A172 (cell line): ENCODE data around the gene SLC35A3. TPM values are rescaled to one million over a fixed set of nuclear protein-coding genes. Genes with fewer than 3 reads are reported as not detected.

Experiments
- DNase-seq: peaks from one replicate; pipeline ENCODE4 v3.0.0-alpha.2; 2015; ENCODE audit warnings: low spot score
- total RNA-seq: library from RNA; depleted of rRNA; stranded (reverse); fragments of >200 nt; shearing (Covaris generic); gene quantifications from 2 replicates; pipeline ENCODE4 v1.2.3, GENCODE V29; 2014; rRNA removed

The SLC35A3 gene
- total RNA-seq, 1 experiment from 2014 or later, result 41.6 TPM

DNA sequence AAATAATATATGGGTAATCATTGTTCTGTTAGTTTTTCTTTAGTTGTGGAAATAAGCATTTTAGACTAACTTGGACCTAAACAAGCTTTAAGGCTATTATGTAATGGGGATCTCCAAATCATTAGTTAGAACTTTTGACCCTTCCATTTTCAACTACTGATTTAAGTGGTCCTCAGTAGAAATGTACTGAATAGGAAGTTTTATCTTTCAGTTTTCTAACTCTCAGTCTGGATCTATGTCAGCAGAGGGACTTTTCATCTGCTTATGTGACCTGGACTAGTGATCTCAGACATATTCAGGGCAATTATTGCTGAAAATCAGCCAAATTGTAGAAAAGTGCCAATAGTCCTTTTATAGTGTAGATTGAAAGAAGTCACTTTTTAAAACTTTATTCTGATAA is 106.9 kb downstream of the SLC35A3 start:
- DNase-seq, result no peak

DNA sequence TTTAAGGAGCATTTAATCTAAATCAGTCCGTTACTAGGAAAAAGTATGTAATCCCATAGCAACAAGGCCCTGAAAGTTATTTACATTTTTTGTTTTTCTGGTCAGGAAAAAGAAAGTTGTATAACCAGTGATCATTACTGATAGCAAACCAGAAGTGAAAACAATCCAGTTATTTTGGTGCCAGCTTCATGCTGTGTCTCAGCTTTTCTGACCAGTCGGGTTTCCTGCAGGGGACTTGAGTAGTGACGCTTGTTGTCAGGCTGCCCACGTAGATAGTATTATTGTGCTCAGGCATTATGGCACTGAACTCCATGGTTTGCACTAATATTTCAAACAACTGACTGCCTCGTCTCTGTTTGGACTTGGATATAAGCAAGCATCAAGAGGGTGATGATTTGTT is 107.7 kb downstream of the SLC35A3 start:
- no peak for DNase-seq

DNA sequence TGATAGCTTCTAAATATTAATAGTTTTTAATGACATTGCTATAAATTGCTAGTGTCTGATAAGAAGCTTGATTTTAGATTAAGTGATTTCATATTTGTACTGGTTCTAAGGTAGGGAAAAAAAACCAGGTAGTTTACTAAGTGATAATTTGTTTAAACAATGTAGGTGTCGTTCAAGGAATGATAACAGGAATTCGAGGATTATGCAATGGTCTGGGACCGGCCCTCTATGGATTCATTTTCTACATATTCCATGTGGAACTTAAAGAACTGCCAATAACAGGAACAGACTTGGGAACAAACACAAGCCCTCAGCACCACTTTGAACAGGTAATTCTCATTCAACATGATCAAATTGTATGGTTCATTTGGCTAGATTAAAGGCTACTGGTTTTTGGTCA is 110.5 kb downstream of the SLC35A3 start:
- no peak for DNase-seq

Other genes with a start within 250 kb of the SLC35A3 start
- 2.8 and 4.8 TPM in 2 replicates for gene FRRS1, start 203.4 kb upstream of the SLC35A3 start, total RNA-seq
- gene AGL, start 119.6 kb upstream of the SLC35A3 start, total RNA-seq, result 8.5 and 8.8 TPM in 2 replicates
- gene SASS6, start 162.9 kb downstream of the SLC35A3 start, total RNA-seq, result 11.9 and 13.7 TPM in 2 replicates
- gene TRMT13, start 163.2 kb downstream of the SLC35A3 start, total RNA-seq, result 11.7 and 16.0 TPM in 2 replicates
- not detected in 2 replicates for gene LRRC39, start 208.3 kb downstream of the SLC35A3 start, total RNA-seq